ENCODE results near the gene DAB1. TPM values are rescaled to one million over a fixed set of nuclear protein-coding genes. Genes with fewer than 3 reads are reported as not detected.

Gene DAB1
- total and polyA plus RNA-seq, 2 of the 8 experiments (the other 6 are each of a cell fraction or from before 2014, with no cell fraction given) = 4.4 to 11.8 TPM

GRCh38 chr1:56964349-56965017, 459.4 kb downstream of the DAB1 start:
- H4K91ac ChIP-seq (replicated peaks; ENCODE audit: insufficient read length, low read length) = no peak overlapping the region
- no peak overlapping the region for H3K56ac ChIP-seq (replicated peaks; ENCODE audit: insufficient read length, low read depth, low read length)
- no peak overlapping the region; the same call in 1 of the 2 replicates for H2BK12ac ChIP-seq (ENCODE audit: low read depth, low read length)
- H2BK15ac ChIP-seq (ENCODE audit: low read length) = no peak overlapping the region
- no peak overlapping the region for H2AK5ac ChIP-seq (ENCODE audit: low read depth, low read length)
- H3K79me1 ChIP-seq (ENCODE audit: low read depth, low read length) = no peaks in the 10 kb centered on the region
- H4K20me1 ChIP-seq (replicated peaks in 1 of 2; ENCODE audit: control insufficient read depth in 1 of 2, insufficient read depth in 2 of 2, low read length in 2 of 2) = no peaks in the 10 kb centered on the region
- no peak overlapping the region for H4K8ac ChIP-seq (ENCODE audit: extremely low read depth, insufficient read depth, low read length)
- no peak overlapping the region for H2BK20ac ChIP-seq (ENCODE audit: low read length)
- no peaks in the 10 kb centered on the region for H3K36me3 ChIP-seq (ENCODE audit: control insufficient read depth in 2 of 4, insufficient read depth in 4 of 4, low read length in 3 of 4)
- WGBS, 2 experiments (ENCODE audit: extremely low coverage in 1 of 2, insufficient coverage in 1 of 2, insufficient read length in 1 of 2, insufficient replicate concordance in 2 of 2, low coverage in 1 of 2, low lambda C conversion rate in 2 of 2, missing lambda C conversion rate in 1 of 2) = 89% methylated on average over 9 of the region's 9 CpGs; no CpG with 5 or more reads in 1 of the 2 experiments
- ChIA-PET POLR2A (ENCODE audit: partially characterized antibody) (interaction anchor here (0.7 to 1.2 kb wide), 2 partner anchors 120 to 125 kb away, joined by 3 read pairs; no protein-coding TSS in a partner anchor), CTCF (ENCODE audit: partially characterized antibody) (interaction anchor here (0.5 to 13.5 kb wide), 8 partner anchors 16 to 210 kb away, joined by 3 to 193 read pairs (median 3); no protein-coding TSS in a partner anchor)
- H3K23ac ChIP-seq (ENCODE audit: insufficient read length) = no peak overlapping the region
- no peak overlapping the region for H4K5ac ChIP-seq (ENCODE audit: insufficient read length, low read depth, low read length)
- FAIRE-seq (no peak), DNase-seq (ENCODE audit: low read depth in 1 of 2, low spot score in 2 of 2) (no peak)
- H3K4me3 ChIP-seq (ENCODE audit: extremely low read depth in 1 of 4, insufficient read depth in 2 of 4, low read depth in 3 of 4, low read length in 4 of 4) = no peak overlapping the region
- H3K27ac ChIP-seq (ENCODE audit: low read depth, low read length) = no peak overlapping the region
- H3K4me1 ChIP-seq (replicated peaks in 1 of 4; ENCODE audit: control insufficient read depth in 3 of 4, insufficient read depth in 4 of 4, low read length in 3 of 4) = no peaks in the 10 kb centered on the region
- H3K4ac ChIP-seq (replicated peaks; ENCODE audit: insufficient read length, low read depth, low read length) = no peak overlapping the region
- no peak overlapping the region for H3K14ac ChIP-seq (ENCODE audit: insufficient read length)
- H2AFZ ChIP-seq (ENCODE audit: low read length) = 0 out of 2 replicates have a peak overlapping the region, but pooled peaks have one; percentile 1
- H2BK120ac ChIP-seq (replicated peaks; ENCODE audit: low read depth, low read length) = no peak overlapping the region
- peak overlapping the region; percentile 24; the same call in 1 of the 2 replicates for H3K18ac ChIP-seq (ENCODE audit: extremely low read depth, low read length)
- H2BK5ac ChIP-seq (ENCODE audit: low read depth, low read length) = no peak overlapping the region
- no peaks in the 10 kb centered on the region for H3K9me3 ChIP-seq (ENCODE audit: insufficient read depth in 2 of 2, low read depth in 1 of 2, low read length in 1 of 2)
- no peaks in the 10 kb centered on the region for H3K79me2 ChIP-seq (ENCODE audit: control insufficient read depth in 1 of 2, insufficient read depth in 2 of 2, low read length in 2 of 2)
- no peaks in the 10 kb centered on the region for H3K23me2 ChIP-seq (ENCODE audit: low read depth, low read length)
- H3K9ac ChIP-seq (replicated peaks in 1 of 4; ENCODE audit: extremely low read depth in 1 of 4, low read depth in 3 of 4, low read length in 3 of 4) = no peak overlapping the region
- TF ChIP-seq MAX (IDR thresholded peaks at IDR 0.05) (no peak), FOSL1 (IDR thresholded peaks at IDR 0.05; ENCODE audit: insufficient read depth, low read depth, low read length) (no peak), KDM4A (IDR thresholded peaks at IDR 0.05; ENCODE audit: low read depth, low read length, severe bottlenecking) (no peak), GABPA (IDR thresholded peaks at IDR 0.05; ENCODE audit: borderline replicate concordance, insufficient read depth, low read length) (no peak), RAD21 (IDR thresholded peaks at IDR 0.05 in 1 of 2, conservative IDR thresholded peaks at IDR 0.05 in 1 of 2; ENCODE audit: low read depth in 2 of 2, low read length in 2 of 2) (no peak), YY1 (IDR thresholded peaks at IDR 0.05; ENCODE audit: low read depth, low read length) (no peak), RXRA (IDR thresholded peaks at IDR 0.05; ENCODE audit: insufficient read depth, low read depth, low read length) (no peak), SIX5 (IDR thresholded peaks at IDR 0.05; ENCODE audit: low read depth, low read length) (no peak), SIRT6 (IDR thresholded peaks at IDR 0.05; ENCODE audit: low read length) (no peak), RBBP5 (IDR thresholded peaks at IDR 0.05; ENCODE audit: borderline replicate concordance, low read depth, low read length) (no peak), BRCA1 (IDR thresholded peaks at IDR 0.05; ENCODE audit: low read depth, low read length) (no peak)
- no peaks in the 10 kb centered on the region for H3K27me3 ChIP-seq (replicated peaks in 1 of 4; ENCODE audit: control insufficient read depth in 3 of 4, extremely low read depth in 1 of 4, insufficient read depth in 3 of 4, low read length in 3 of 4)
- no peak overlapping the region for H3K4me2 ChIP-seq (ENCODE audit: insufficient read depth in 1 of 2, low read depth in 2 of 2, low read length in 2 of 2)

Data from H1 (cell line).